GM12873 (cell line): ENCODE measurements around the gene PFDN6.

Experiments used
- TF ChIP-seq, protein P1 (sequence below): IDR thresholded peaks from 2 replicates; pipeline ENCODE4 v1.5.1; 2012; ENCODE audit warnings: low read depth, mild to moderate bottlenecking, moderate library complexity, low read length, control low read depth; ENCODE audit not compliant: insufficient read depth; ENCODE audit errors: missing control alignments

Gene PFDN6

DNA sequence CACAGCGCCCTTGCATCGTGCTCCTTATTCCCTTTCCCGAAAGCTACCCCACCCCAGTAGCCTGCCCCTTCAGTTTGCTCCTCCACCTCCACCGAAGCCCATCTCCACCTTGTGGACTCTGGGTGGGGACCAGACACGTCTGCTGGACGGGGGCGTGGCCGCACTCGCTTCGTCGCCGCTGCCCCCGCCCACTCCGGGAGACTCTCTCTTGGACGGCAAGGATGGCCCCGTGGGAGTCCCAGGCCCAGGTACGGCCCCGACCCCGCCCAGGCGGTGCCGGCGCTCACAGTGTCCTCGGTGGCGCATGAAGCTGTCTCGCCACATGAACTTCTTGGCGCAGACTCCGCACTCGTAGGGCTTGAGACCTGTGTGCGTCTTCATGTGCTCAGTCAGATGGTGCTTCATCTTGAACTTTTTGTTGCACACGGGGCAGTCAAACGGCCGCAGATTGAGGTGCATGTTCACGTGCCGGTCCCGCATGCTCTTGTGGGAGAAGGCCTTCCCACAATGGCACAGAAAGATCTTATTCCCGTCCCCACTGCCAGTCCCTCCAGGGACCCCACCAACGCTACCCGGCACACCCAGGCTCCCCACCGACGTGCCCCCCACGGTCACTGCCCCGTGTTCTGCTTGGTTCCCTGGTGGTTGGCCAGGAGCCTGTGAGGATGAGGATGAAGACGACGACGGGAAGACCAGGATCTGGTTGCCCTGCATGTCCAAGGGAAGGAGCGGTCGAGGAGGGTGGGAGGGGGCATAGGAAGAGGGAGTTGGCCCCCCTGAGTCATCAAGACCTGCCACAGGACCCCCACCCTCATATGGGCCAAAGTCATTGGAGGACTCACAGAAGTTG is 25.8 kb downstream of the PFDN6 start:
- TF ChIP-seq, protein P1, sequence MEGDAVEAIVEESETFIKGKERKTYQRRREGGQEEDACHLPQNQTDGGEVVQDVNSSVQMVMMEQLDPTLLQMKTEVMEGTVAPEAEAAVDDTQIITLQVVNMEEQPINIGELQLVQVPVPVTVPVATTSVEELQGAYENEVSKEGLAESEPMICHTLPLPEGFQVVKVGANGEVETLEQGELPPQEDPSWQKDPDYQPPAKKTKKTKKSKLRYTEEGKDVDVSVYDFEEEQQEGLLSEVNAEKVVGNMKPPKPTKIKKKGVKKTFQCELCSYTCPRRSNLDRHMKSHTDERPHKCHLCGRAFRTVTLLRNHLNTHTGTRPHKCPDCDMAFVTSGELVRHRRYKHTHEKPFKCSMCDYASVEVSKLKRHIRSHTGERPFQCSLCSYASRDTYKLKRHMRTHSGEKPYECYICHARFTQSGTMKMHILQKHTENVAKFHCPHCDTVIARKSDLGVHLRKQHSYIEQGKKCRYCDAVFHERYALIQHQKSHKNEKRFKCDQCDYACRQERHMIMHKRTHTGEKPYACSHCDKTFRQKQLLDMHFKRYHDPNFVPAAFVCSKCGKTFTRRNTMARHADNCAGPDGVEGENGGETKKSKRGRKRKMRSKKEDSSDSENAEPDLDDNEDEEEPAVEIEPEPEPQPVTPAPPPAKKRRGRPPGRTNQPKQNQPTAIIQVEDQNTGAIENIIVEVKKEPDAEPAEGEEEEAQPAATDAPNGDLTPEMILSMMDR, result no peak

GRCh38 chr6:33315793-33316602 is 26.6 kb downstream of the PFDN6 start:
- TF ChIP-seq, protein P1, result no peak

GRCh38 chr6:33316603-33317418 is 27.4 kb downstream of the PFDN6 start:
- TF ChIP-seq, protein P1, result no peak

DNA sequence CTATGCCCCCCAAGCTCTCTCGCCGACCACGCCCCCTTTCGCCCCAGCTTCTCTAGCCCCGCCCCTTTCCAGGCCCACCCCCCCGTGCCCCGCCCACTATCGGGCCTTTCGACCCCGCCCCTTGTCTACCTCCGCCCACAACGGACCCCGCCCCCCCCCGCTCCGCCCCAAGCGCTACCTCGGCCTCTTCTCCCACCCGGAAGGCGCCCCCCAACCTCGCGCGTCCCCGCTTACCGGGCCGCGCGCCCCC is 27.9 kb downstream of the PFDN6 start:
- TF ChIP-seq, protein P1, result no peak

DNA sequence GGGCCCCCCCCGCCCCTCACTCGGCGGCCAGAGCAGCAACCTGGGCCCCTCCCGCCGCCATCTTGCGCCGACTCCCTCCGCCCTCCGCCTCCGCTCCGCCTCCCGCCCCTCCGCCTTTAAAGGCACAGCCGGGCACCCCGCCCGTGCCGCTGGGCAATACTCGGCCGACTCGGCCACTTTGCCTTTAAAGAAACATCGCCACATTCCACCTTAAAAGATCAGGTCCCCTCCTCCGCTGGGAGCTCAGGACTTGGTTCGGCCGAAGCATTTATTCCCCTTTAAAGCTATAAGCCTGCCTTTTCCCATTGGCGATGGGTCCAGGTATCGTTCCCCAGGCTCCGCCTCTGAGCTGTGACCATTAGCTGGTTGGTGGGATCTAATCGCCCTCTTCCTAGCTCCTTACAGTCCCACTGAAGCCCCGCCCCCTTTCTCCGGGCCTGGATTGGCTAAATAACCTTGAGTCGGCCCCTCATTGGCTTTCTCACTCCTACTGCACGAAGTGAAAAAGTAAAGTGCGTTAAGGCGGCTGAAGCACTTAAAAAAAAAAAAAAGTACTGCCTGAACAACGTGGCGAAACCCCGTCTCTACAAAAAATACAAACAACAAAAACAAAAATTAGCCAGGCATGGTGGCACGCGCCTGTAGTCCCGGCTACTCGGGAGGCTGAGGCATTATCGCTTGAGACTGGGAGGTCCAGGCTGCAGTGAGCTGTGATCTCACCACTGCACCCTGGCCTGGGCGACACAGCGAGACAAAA is 28.4 kb downstream of the PFDN6 start, which contains the start of gene ZBTB22:
TSS of gene ZBTB22 (minus strand) at position 76 of the 757 bp plus-strand sequence. CDS start 828 bp downstream, outside the sequence.
- TF ChIP-seq, protein P1, result no peak

DNA sequence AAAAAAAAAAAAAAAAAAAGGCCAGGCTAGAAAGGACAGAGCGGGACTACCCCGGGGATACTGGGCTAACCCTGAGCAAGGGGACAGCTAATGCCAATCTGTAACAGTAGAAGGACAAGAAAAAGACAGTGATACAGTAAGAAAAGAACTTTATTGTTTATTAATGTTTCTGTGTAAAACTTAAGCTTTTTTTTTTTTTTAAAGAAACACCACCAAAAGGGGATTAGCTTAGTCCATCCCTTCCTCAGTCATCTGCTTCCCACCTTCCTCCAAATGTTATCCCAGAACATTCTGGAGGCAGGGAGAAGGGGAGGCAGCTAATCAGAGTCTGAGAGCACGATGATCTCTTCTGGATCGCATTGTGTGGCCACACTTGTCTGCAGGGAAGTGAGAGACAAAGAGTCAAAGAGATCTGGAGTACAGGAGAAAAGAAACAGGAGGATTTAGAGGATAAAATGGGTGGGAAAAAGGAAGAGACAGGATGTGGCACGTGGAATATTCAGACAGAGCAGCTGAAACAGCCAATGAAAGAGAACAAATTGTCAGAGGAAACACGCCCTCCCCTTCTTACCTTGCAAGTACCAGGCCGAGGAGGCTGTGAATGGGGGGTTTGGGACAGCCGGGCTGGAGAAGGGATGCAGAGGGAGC is 29.1 kb downstream of the PFDN6 start:
- TF ChIP-seq, protein P1, result no peak
